Nephron progenitor cell (in vitro differentiated cells): ENCODE data around the gene TNNT2.

Source experiments
- DNase-seq: peaks from one replicate; pipeline ENCODE4 v3.0.0; 2021
- H3K27ac Mint-ChIP-seq: 2 replicates; pipeline ENCODE4 v1.8.0; 2021; ENCODE audit warnings: mild to moderate bottlenecking, moderate library complexity, mixed read lengths
- H3K27me3 Mint-ChIP-seq: 2 replicates; pipeline ENCODE4 v1.8.0; 2021; ENCODE audit warnings: mild to moderate bottlenecking, low read depth, mixed read lengths; ENCODE audit not compliant: poor library complexity
- H3K36me3 Mint-ChIP-seq: 2 replicates; pipeline ENCODE4 v1.8.0; 2021; ENCODE audit warnings: low read depth, mixed read lengths
- H3K4me1 Mint-ChIP-seq: 2 replicates; pipeline ENCODE4 v1.8.0; 2021; ENCODE audit warnings: mixed read lengths
- H3K4me3 Mint-ChIP-seq: 2 replicates; pipeline ENCODE4 v1.8.0; 2021; ENCODE audit warnings: mild to moderate bottlenecking, moderate library complexity, mixed read lengths
- H3K9me3 Mint-ChIP-seq: 2 replicates; pipeline ENCODE4 v1.8.0; 2021; ENCODE audit warnings: mild to moderate bottlenecking, moderate library complexity, mixed read lengths
- CTCF ChIP-seq: fragments of 200-600 bp; sonication (generic); IDR thresholded peaks from 2 replicates; pipeline ENCODE4 v1.5.0; 2021; ENCODE audit warnings: antibody characterized with exemption

Gene TNNT2

DNA sequence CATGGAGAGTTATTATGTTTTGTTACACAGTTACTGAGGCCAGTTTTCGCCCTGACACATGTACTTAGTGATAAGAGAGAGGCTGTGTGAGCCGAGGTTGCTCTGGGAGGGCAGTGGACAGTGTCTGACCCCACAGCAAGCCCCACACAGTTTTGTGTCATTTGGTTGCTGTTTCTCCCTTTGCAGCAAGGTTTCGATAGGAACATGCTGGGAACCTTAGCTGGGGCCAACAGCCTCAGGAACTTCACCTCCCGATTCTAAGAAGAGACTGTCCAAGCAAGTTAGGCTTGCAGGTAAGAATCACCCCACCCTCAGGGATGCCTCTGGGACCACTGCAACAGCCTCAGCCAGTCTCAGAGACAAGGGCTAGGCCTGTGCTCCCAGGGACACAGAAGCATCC, 48.9 kb downstream of the TNNT2 start:
- Mint-ChIP-seq H3K36me3 (no peaks in the 10 kb centered on the region), H3K27me3 (peaks cover 20% of the 10 kb centered on the region), H3K4me3 (no peak overlapping the region), H3K4me1 (no peaks in the 10 kb centered on the region), H3K9me3 (no peaks in the 10 kb centered on the region), H3K27ac (no peak overlapping the region)
- no peak for DNase-seq
- no peak for TF ChIP-seq CTCF

GRCh38 chr1:201327687-201328240, 49.7 kb downstream of the TNNT2 start:
- H3K36me3 Mint-ChIP-seq, result no peaks in the 10 kb centered on the region
- H3K27me3 Mint-ChIP-seq, result peaks cover 24% of the 10 kb centered on the region
- no peaks in the 10 kb centered on the region for H3K4me1 Mint-ChIP-seq
- H3K9me3 Mint-ChIP-seq, result no peaks in the 10 kb centered on the region
- no peak for DNase-seq
- no peak overlapping the region for H3K27ac Mint-ChIP-seq
- H3K4me3 Mint-ChIP-seq, result no peak overlapping the region
- no peak for TF ChIP-seq CTCF

GRCh38 chr1:201326710-201327109, 50.8 kb downstream of the TNNT2 start:
- Mint-ChIP-seq H3K4me1 (no peaks in the 10 kb centered on the region), H3K9me3 (no peaks in the 10 kb centered on the region), H3K36me3 (no peaks in the 10 kb centered on the region), H3K27ac (no peak overlapping the region), H3K27me3 (peaks cover 24% of the 10 kb centered on the region), H3K4me3 (no peak overlapping the region)
- DNase-seq, result no peak
- no peak for TF ChIP-seq CTCF

- Mint-ChIP-seq H3K9me3 (no peaks in the 10 kb centered on the region), H3K36me3 (no peaks in the 10 kb centered on the region), H3K4me3 (no peak overlapping the region), H3K27ac (no peak overlapping the region), H3K4me1 (peaks cover 1% of the 10 kb centered on the region), H3K27me3 (peaks cover 24% of the 10 kb centered on the region)
- TF ChIP-seq CTCF, result no peak
- no peak for DNase-seq
These were observed 51.8 kb downstream of the TNNT2 start for GRCh38 chr1:201325678-201326060.

- no peaks in the 10 kb centered on the region for H3K36me3 Mint-ChIP-seq
- H3K27me3 Mint-ChIP-seq, result peaks cover 24% of the 10 kb centered on the region
- no peaks in the 10 kb centered on the region for H3K9me3 Mint-ChIP-seq
- H3K27ac Mint-ChIP-seq, result no peak overlapping the region
- TF ChIP-seq CTCF, result no peak
- DNase-seq, result no peak
- no peak overlapping the region for H3K4me3 Mint-ChIP-seq
- H3K4me1 Mint-ChIP-seq, result peaks cover 7% of the 10 kb centered on the region
These were observed 52.4 kb downstream of the TNNT2 start for GRCh38 chr1:201324821-201325677.

- no peak overlapping the region for H3K4me3 Mint-ChIP-seq
- peaks cover 11% of the 10 kb centered on the region for H3K4me1 Mint-ChIP-seq
- DNase-seq, result no peak
- H3K36me3 Mint-ChIP-seq, result no peaks in the 10 kb centered on the region
- no peak overlapping the region for H3K27ac Mint-ChIP-seq
- no peaks in the 10 kb centered on the region for H3K9me3 Mint-ChIP-seq
- TF ChIP-seq CTCF, result no peak
- peaks cover 24% of the 10 kb centered on the region for H3K27me3 Mint-ChIP-seq
These were observed 53.2 kb downstream of the TNNT2 start for GRCh38 chr1:201324306-201324705.
